Stimulated activated CD4-positive, alpha-beta T cell treated with anti-CD3 and anti-CD28 coated beads, Interleukin-12 subunit alpha, Interleukin-12 subunit beta, amount 100 ng/mL, for 48 hours (primary cell): ENCODE measurements around the gene KLF3.
"Not testable (repeated sequence)": the region's sequence is repeated elsewhere in the genome, so short reads cannot be mapped to it uniquely, and the experiment has no call there.

Experiments used
- DNase-seq, 3 donors: peaks; one replicate each; pipeline ENCODE4 v3.0.0-alpha.2; 2020; ENCODE audit warnings: low read depth in 2 of 3, low spot score in 1 of 3

The KLF3 gene

GRCh38 chr4:38663801-38664705, at the start of gene KLF3:
TSS of gene KLF3 (plus strand) at chr4:38664199. CDS start at chr4:38680626, 16,427 bp downstream.
- peak in 2 of 3 donors; percentile 52 to 74 for DNase-seq

- DNase-seq, result no peak
Observed at GRCh38 chr4:38614231-38614630, 49.8 kb upstream of the KLF3 start.

GRCh38 chr4:38615847-38616246, 48.2 kb upstream of the KLF3 start:
- no peak for DNase-seq

GRCh38 chr4:38618505-38618904, 45.5 kb upstream of the KLF3 start:
- no peak for DNase-seq

- DNase-seq, result no peak
Observed at GRCh38 chr4:38619316-38619715, 44.7 kb upstream of the KLF3 start.

GRCh38 chr4:38620065-38620464, 43.9 kb upstream of the KLF3 start:
- no peak for DNase-seq

- no peak for DNase-seq
Observed at GRCh38 chr4:38620527-38621027, 43.4 kb upstream of the KLF3 start.

GRCh38 chr4:38621028-38621684, 42.8 kb upstream of the KLF3 start:
- DNase-seq, result no peak

- DNase-seq, result no peak
Observed at GRCh38 chr4:38621831-38622230, 42.2 kb upstream of the KLF3 start.

- DNase-seq, result not testable (repeated sequence)
Observed at GRCh38 chr4:38622340-38622739, 41.7 kb upstream of the KLF3 start.

- no peak for DNase-seq
Observed at GRCh38 chr4:38623260-38623659, 40.7 kb upstream of the KLF3 start.

- no peak for DNase-seq
Observed at GRCh38 chr4:38624311-38624710, 39.7 kb upstream of the KLF3 start.

- no peak for DNase-seq
Observed at GRCh38 chr4:38625508-38625907, 38.5 kb upstream of the KLF3 start.

GRCh38 chr4:38626901-38627444, 37.0 kb upstream of the KLF3 start:
- not testable (repeated sequence) for DNase-seq

- DNase-seq, result no peak
Observed at GRCh38 chr4:38630519-38630918, 33.5 kb upstream of the KLF3 start.

- DNase-seq, result no peak
Observed at GRCh38 chr4:38634047-38634759, 29.8 kb upstream of the KLF3 start.

GRCh38 chr4:38639242-38639641, 24.8 kb upstream of the KLF3 start:
- DNase-seq, result no peak

- DNase-seq, result no peak
Observed at GRCh38 chr4:38641811-38642210, 22.2 kb upstream of the KLF3 start.

GRCh38 chr4:38644201-38644600, 19.8 kb upstream of the KLF3 start:
- DNase-seq, result no peak

- DNase-seq, result no peak
Observed at GRCh38 chr4:38647101-38647819, 16.7 kb upstream of the KLF3 start.

- no peak for DNase-seq
Observed at GRCh38 chr4:38650133-38650532, 13.9 kb upstream of the KLF3 start.
